SH-SY5Y (cell line): ENCODE measurements around the gene C20orf144.

Experiments
- GATA2 ChIP-seq: IDR thresholded peaks from 2 replicates; pipeline ENCODE4 v1.6.1; 2011; ENCODE audit warnings: mild to moderate bottlenecking, low read depth, low read length
- GATA3 ChIP-seq: IDR thresholded peaks from 2 replicates; pipeline ENCODE4 v1.6.1; 2011; ENCODE audit warnings: low read depth, mild to moderate bottlenecking, low read length, moderate library complexity

DNA sequence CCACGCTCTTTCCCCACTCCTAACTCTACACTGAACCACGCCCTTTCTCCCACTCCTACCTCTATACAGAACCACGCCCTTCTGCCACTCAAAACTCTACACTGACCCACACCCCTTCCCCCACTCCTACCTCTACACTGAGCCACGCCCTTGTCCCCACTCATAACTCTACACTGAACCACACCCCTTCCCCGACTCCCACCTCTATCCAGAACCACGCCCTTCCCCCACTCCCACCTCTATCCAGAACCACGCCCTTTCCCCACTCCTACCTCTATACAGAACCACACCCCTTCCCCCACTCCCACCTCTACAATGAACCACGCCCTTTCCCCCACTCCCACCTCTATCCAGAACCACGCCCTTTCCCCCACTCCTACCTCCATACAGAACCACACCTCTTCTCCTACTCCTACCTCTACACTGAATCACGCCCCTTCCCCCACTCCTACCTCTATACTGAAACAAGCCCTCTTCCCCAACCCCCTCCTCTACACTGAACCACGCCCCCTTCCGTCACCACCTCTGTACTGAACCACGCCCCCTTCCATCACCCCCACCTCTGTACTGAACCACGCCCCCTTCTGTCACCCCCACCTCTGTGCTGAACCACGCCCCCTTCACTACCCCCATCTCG lies 47.9 kb downstream of the C20orf144 start:
- no peak for TF ChIP-seq GATA2
- TF ChIP-seq GATA3 = no peak
